HG03135 (cell line): Measurements from ENCODE around the gene GZMA.
"Not testable (repeated sequence)": the region's sequence is repeated elsewhere in the genome, so short reads cannot be mapped to it uniquely, and the experiment has no call there.

ENCODE experiments used
- ATAC-seq: cut with Tn5 transposase; IDR thresholded peaks from one replicate; pipeline ENCODE4 v1.9.1; 2021; ENCODE audit warnings: mild to moderate bottlenecking, moderate library complexity; ENCODE audit not compliant: unreplicated experiment

Gene GZMA

DNA sequence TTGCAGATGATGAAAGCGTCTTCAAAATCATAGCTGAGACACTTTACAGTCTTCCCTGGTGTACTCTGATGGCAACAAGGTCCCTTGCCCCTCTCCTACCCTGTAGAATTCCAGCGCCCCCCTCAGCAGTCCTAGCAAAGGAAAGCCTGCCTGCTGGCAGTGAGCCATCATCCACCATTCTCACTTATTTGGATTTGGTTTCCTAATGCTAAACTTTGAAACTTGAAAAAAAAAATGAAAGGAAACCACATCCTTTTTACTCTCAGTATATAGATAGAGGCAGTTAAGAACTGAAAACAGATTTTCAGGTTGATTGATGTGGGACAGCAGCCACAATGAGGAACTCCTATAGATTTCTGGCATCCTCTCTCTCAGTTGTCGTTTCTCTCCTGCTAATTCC, at the start of gene GZMA:
TSS of gene GZMA (plus strand) at position 299 of the 400 bp plus-strand sequence. CDS start at position 336, 37 bp downstream.
- ATAC-seq = no peak

DNA sequence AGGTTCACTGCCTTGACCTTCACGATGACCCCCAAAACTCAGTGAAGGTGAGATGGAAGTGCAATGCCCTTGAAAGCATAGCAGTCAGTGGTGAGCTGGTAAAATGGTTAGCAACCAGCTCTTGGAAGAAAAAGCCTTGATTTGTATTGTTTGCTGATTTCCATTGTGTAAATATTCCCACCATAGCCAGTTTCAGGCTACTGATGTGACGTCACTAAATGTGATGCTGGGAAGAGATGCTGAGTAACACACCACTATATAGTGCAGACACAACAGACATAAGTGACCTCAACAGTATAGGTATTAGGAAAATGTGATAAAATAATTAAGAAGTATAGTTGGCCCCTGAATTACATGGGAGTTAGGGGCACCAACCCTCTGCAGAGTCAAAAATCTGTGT, 47.3 kb upstream of the GZMA start:
- no peak for ATAC-seq

DNA sequence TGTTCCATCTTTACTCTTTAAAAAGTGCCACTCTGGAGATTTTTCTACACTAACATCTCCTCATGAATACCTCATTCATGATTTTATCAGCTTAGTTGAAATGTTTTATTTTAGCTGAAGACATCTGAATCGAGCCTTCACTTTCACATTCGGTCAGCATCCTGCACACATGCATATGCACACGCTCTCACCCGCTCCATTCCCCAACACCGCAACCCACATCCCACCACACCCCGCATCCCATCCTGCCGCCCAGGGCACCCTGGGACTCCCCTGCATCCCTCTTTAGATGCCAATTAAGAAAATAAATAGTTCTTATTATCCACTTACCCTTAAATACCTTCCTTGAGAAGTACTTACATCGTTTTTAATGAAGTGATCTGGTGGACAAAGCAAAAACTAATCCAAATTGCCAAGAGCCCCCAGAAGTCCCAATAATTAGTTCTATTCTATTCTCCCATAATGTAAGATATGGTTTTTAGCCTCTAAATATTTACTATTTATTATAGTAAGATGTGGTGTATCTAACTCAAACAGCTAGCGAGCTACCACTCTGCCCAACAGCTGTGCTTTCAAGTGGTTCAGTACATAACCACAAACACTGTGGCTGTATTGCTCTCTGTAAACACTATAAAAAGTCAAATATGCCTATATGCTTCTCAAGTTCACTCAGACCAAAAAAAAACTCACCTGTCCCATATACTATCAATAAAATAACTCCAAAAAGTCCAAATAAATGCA, 40.2 kb upstream of the GZMA start:
- ATAC-seq = no peak

DNA sequence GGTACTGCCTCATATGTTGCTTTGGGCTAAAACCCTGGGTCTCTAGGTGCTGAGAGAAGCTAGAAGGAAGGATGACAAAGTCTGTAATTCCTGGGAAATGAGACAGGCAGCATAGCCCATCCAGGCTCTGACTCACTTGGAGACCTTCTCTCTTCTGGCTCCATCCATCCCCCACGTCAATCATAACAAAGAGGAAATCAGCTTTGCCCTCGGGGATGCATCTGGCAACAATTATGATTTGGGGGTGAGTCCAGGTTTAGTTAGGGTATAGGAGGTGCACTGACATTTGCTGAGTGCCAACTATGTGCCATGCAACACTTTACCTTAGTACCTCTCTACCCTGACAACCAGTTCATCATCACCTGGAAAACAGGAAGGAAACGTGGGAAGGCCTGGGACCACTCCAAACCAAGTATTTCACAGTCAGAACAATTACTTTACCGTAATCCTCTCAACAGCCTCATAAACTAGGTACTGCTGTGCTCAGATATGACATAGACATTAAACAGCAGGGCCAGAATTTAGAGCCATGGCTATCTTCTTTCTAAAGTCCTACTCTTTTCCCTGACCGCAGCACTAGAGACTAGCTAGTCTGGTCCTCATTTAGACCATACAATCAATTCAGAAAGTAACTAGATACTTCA, 39.1 kb upstream of the GZMA start:
- no peak for ATAC-seq

DNA sequence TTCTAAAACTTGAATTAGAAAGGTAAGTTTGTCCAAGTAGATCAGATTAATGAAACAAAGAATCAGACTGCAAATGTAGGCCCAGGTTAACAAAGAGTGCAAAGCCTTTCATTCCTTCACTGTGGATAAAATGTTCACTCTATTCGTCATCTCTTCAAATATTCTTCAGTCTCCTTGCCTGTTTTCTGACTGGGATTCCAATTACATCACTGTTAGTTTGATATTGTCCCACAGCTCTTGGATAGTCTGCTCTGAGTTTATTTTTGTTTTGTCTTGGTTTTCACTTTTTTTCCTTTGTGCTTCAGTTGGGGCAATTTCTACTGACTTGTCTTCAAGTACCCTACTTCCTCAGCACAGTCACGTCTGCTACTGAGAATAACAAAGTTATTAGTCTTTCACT, 38.5 kb upstream of the GZMA start:
- ATAC-seq = no peak

DNA sequence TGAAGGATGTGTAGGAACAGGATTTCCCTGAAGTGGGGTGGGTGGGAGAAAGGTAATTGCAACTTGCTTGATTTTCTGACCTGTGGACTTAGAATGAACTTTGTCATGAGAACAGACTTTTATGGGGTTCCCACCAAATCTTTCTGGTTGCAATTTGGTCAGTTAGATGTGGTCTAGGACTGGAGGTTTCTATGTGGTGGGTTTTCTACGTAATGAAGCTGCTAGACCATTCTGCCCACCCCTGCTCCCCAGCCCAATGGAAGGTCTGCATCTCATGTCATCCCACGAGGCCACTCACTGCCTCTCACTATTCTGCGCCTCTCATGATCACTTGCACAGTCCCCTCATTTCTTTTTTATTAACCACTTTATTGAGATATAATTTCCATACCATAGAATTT, 37.9 kb upstream of the GZMA start:
- ATAC-seq = no peak

DNA sequence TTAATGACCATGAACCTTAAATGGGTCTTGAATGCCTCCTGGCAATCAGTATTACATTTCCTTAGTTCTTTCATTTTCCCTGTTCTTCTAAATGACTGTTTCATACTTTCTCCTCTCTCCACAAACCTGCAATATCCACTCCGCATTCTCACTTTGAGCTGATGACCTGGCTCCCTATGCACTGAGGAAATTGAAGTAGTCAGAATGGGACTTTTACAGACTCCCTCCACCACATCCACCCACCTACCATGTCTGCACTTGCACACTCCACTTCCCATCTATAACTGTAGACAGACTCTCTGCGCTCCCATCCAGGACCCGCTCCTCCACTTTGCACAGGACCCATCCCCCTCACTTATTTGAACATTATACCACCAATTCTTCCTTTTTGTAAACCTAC, 36.2 kb upstream of the GZMA start:
- ATAC-seq = no peak

DNA sequence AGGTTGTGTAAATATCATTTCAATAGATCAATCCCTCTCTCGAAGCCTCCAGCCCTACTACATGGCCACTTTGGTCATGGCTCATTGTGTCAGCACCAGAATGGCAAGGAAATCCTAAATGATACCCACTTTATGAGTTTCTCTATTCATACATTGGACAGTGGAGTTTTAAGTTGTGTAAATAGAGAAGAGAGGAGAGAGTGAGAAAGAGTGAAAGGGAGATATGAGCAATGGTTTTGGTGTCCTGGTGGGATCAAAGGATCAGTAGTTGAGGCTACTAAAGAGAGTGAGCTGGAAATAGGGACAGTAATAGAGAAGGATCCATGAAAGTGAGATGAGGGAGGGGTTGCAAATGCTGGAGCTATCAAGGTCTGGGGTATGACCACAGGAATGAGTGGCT, 31.5 kb upstream of the GZMA start:
- no peak for ATAC-seq

DNA sequence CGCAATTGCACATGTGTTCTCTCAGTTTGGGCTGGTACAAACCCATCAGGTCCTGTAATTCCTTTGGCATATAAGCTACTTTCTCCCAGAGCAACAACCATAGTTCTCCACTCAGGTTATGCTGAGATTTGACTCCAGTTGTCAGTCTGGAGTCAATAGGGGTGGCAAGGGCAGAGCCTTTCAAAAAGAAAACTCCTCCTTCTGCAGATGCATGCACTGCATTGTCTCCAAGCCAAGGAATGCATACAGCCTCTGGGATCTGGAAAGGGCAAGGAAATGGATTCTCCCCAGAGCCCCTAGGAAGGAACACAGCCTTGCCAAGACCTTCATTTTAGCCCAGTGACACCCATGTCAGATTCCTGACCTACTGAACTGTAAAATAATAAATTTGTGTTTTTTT, 31.0 kb upstream of the GZMA start:
- no peak for ATAC-seq

DNA sequence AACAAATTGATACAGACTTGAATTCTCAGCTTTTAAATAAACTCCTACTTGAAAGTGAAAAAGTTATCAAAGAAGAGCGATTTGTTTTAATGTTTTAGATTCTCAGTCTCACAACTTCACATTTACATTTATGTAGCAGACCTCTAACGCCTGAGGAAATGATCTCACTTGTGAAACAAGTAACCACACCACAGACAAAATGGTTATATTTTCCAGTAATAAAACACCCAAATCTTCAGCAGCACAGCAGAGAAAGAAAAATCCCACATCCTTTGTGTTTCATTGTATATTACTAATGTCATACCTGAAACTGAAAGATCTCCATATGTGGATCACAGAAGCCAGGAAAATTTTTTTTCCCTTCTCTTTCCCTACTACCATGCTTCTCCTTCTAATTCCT, 29.8 kb upstream of the GZMA start:
- ATAC-seq = no peak

DNA sequence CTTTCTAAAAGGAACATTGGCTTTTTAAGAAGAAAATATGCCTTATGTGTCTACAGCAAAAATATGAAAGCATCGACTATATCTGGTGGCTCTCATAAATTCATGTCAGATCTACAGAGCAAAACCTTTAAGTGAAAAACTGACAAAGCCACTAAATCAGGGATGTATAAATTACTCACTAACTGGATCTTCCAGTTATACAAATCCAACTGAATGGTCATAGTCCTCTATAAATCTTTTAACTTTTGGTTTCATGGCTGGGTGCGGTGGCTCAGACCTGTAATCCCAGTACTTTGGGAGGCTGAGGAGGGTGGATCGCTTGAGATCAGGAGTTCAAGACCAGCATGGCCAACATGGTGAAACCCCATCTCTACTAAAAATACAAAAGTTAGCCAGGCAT, 29.2 kb upstream of the GZMA start:
- ATAC-seq = no peak

DNA sequence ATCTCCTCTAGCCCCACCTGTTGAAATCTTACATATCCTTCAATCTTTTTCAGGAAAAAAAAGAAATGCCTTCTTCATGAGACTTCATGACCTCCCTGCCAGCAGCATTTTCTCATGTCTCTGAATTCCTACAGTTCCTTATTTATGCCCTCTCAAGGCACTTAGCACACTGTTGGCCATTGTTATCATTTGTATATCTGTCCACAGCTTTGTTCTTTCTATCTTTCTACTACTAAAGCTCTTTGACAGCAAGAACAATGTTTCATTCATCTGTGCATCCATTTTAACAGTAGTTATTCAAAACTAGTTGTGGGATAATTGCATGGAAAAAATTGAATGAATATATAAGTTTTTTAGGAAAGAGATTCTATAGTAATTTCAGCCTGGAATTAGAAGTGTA, 20.9 kb upstream of the GZMA start:
- no peak for ATAC-seq

DNA sequence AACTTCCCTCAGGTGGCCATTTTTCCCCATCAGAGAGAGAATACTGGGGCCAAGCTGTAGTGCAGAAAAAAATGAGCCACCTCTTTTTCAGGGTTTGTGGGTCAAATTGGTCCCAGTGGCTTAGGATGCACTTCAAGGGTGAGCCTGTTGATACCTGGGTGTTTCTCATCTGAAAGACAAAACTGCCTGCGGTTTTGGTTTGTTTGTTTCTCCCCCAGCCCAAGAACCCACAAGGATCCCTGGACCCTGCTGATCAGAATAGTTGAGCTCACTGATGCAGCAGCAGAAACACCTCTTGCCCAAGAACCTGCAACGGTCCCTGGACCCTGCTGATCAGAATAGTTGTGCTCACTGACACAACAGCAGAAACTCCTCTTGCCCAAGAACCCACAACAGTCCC, 13.1 kb upstream of the GZMA start:
- not testable (repeated sequence) for ATAC-seq

DNA sequence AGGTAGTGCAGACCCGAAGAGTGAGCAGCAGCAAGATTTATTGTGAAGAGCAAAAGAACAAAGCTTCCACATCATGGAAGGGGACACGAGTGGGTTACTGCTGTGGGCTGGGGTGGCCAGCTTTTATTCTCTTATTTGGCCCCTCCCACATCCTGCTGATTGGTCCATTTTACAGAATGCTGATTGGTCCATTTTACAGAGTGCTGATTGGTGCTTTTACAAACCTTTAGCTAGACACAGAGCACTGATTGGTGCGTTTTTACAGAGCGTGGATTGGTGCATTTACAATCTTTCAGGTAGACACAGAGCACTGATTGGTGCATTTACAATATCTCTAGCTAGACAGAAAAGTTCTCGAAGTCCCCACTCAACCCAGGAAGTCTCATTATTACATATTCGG, 11.4 kb upstream of the GZMA start:
- ATAC-seq = not testable (repeated sequence)

DNA sequence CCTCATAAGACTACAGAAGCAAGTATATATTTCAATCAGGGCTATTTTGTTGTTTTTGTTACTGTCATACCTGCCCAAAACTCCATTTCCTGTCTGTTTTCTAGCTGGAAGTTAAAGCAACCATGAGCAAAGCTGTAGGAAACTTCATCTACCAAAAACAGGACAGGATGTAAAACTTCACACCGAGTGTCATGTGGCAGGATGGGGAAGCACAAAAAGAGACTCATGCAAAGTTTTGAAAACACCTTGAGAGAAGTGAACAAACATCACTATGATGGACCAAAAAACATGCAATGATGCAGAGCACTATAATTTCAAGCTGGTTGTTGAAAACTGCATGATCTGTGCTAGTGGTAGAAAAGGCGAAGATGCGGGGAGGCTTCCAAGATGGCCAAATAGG, 6.3 kb upstream of the GZMA start:
- ATAC-seq = no peak

DNA sequence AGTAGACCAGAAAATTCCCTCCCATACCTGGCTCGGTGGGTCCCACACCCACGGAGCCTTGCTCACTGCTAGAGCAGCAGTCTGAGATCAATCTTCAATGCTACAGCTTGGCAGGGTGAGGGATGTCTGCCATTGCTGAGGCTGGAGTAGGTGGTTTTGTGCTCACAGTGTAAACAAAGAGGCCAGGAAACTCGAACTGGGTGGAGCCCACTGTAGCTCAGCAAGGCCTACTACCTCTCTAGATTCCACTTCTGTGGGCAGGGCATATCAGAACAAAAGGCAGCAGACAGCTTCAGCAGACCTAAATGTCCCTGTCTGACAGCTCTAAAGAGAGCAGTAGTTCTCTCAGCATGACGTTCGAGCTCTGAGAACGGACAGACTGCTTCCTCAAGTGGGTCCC, 5.6 kb upstream of the GZMA start:
- ATAC-seq = no peak

DNA sequence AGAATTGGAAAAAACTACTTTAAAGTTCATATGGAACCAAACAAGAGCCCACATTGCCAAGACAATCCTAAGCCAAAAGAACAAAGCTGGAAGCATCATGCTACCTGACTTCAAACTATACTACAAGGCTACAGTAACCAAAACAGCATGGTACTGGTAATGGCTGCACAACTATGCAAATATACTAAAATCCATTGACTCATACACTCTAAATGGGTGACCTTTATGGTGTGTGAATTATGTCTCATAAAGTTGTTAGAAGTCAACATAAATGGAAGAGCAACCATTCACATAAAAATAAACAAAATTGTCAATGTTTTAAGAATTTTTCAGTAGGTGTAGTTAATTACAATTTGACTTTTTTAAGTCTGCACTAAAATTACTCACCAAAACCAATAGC, 1.3 kb upstream of the GZMA start:
- not testable (repeated sequence) for ATAC-seq

DNA sequence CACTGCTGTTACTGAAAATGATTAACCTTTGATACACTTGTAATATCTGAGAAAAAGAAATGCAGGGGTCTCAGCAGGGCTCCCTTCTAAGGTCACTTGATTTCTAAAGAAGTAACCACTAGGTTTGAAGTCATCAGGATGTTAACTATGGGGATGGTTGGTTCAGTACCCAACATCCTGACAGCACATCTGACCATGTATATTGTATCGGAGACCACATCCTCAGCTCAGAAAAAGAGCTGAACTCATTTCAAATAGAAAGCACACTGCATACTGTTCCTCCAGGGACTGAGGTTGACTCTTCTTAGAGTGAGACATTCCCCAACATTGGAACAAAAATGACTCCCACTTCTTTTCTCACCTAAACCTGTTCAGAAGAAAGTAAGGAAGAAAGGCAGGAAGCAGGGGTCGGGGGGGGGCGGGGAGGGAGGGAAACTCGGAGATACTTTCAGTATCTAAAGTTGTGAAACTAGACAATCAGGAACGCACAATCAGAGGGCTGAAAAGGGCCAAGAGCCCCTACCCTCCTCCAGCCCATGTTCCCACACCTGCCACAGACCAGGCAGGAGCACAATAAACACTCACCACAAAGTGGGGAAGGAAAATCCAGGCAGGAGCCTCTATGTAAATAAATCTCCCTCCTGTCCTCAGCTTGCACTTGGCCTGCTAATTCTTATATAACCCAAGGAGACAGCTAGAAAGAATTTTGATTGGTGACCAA, 730 bp upstream of the GZMA start:
- ATAC-seq = no peak

DNA sequence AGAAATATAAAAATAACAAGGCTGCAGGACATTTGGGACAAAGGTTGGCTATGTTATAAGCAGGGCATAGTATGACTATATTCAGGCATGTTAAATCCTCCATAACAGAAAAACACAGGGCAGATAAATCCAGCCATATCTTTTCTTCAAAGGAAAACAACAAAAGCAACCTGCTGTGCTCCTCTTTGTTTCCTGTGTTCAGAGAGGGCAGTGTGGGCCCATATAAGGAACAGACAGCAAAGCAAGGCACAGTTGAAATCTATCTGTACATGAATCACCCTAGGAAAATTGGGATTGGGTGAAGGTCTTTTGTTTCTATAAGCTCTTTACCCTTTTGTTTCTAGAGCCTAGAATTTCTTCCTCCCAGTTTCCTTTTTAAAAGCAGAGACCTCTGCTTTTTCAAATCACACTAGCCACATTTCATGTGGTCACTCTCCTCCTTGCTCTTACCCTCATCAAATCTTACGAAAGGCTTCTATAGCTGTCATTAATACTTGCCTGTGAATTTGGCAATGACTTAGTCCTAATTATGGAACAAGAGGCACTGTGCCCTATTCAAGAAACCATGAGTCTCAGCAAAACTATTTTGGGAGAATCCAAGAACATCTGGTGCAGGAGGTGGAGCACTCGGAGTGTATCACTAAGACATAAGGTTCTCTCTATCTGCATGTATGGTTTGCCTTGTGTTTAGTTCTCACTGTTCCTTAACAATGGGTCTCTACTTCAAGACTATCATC, 1.8 kb downstream of the GZMA start:
- ATAC-seq = no peak

DNA sequence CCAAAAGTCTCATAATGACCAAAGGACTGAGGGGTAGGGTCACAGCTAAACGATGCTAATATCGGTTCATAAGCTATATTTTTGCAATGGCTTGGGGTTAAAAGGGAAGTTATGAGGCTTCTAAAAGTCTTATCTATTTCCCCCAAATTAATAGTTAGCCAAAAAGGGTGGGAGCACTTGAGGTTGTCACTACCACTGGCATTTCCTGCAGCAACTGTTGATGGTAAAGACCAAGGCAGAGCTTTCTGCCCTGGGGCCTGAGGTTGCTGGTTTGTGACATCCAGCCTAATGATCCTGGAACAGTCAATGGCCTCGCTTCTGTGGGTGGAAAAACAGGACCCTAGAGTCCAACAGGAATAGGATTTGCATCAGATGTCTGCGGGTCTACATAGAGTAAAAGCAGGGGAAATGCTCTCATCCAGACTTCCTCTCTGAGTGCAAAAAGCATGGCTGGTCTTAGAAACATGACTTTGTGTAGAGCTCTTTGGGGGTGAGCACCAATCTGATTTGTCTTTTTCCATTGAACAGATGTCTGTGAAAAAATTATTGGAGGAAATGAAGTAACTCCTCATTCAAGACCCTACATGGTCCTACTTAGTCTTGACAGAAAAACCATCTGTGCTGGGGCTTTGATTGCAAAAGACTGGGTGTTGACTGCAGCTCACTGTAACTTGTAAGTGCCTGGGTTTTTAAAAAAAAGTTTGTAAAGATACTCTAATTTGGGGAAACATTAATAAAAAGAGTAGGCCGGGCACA, 2.7 kb downstream of the GZMA start:
- ATAC-seq = no peak

DNA sequence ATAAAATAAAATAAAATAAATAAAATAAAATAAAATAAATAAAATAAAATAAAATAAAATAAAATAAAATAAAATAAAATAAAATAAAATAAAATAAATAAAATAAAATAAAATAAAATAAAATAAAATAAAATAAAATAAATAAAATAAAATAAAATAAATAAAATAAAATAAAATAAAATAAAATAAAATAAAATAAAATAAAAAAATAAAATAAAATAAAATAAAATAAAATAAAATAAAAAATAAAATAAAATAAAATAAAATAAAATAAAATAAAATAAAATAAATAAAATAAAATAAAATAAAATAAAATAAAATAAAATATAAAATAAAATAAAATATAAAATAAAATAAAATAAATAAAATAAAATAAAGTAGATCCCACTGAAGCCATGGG, 3.5 kb downstream of the GZMA start:
- ATAC-seq = not testable (repeated sequence)
